G401.6 (cell line): ENCODE data around the gene DOK6.
"Not testable (repeated sequence)": the region's sequence is repeated elsewhere in the genome, so short reads cannot be mapped to it uniquely, and the experiment has no call there.

Experiments used
- FAIRE-seq: peaks from 2 replicates; lab custom pipeline; 2012; peaks lifted over from hg19 to GRCh38; lab: Jason Lieb, UNC

The DOK6 gene

GRCh38 chr18:69871363-69871762, 470.7 kb downstream of the DOK6 start:
- no peak for FAIRE-seq

GRCh38 chr18:69872661-69873060, 472.0 kb downstream of the DOK6 start:
- FAIRE-seq, result no peak

- no peak for FAIRE-seq
Observed at GRCh38 chr18:69874058-69874457, 473.4 kb downstream of the DOK6 start.

GRCh38 chr18:69876490-69876889, 475.8 kb downstream of the DOK6 start:
- FAIRE-seq, result no peak

- no peak for FAIRE-seq
Observed at GRCh38 chr18:69878213-69878933, 477.7 kb downstream of the DOK6 start.

GRCh38 chr18:69879051-69879450, 478.4 kb downstream of the DOK6 start:
- FAIRE-seq, result not testable (repeated sequence)

- FAIRE-seq, result no peak
Observed at GRCh38 chr18:69880083-69880482, 479.4 kb downstream of the DOK6 start.

GRCh38 chr18:69882965-69883668, 482.4 kb downstream of the DOK6 start:
- no peak for FAIRE-seq

- no peak for FAIRE-seq
Observed at GRCh38 chr18:69883781-69884180, 483.1 kb downstream of the DOK6 start.

GRCh38 chr18:69885355-69885754, 484.7 kb downstream of the DOK6 start:
- FAIRE-seq, result no peak

GRCh38 chr18:69885841-69886531, 485.3 kb downstream of the DOK6 start:
- FAIRE-seq, result no peak

GRCh38 chr18:69887256-69887655, 486.6 kb downstream of the DOK6 start:
- FAIRE-seq, result no peak

GRCh38 chr18:69889009-69889408, 488.3 kb downstream of the DOK6 start:
- no peak for FAIRE-seq

GRCh38 chr18:69890558-69890957, 489.9 kb downstream of the DOK6 start:
- no peak for FAIRE-seq

GRCh38 chr18:69894467-69894866, 493.8 kb downstream of the DOK6 start:
- no peak for FAIRE-seq

- FAIRE-seq, result no peak
Observed at GRCh38 chr18:69895066-69896047, 494.7 kb downstream of the DOK6 start.

GRCh38 chr18:69897397-69898108, 496.9 kb downstream of the DOK6 start:
- no peak for FAIRE-seq

- FAIRE-seq, result no peak
Observed at GRCh38 chr18:69898241-69898861, 497.7 kb downstream of the DOK6 start.
